ENCODE data around the gene RPL31.

Gene RPL31

GRCh38 chr2:101001691-101002561 lies at the start of gene RPL31:
RPL31 (plus strand) TSS chr2:101002289; CDS start chr2:101002702, 413 bp downstream.
- DNase-seq: peak; percentile 91

- DNase-seq: no peak
Measured at GRCh38 chr2:100952512-100952911, 49.6 kb upstream of the RPL31 start.

DNA sequence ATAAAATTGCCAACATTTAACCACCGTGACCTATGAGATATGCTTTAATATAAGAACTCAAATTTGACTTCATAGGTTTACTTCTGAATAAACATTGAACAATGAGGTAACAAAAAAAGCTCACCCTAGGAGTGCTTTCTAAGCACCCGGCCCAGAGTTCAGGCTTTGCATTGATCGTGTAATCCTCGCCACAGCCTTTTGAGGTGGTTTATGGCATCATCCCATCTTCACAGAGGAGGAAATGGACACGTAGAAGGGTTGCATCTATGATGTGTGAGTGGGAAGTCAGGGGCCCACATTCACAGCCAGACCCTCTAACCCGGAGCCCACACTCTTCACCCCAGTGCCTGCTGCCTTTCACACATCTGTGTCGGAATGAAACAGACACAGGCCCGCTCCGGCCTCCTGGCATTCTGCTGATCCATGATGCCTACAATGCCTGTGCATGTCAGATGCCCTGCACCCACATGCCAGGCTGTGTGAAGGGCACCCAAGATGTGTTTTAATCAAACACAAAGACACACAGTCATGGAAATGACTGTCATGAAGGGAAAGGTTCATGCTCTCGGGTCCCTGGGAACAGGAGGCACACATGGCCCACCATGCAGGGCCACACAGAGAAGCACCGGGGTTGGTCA lies 48.6 kb upstream of the RPL31 start:
- DNase-seq: no peak

GRCh38 chr2:100954044-100954420 lies 48.1 kb upstream of the RPL31 start:
- DNase-seq: no peak

DNA sequence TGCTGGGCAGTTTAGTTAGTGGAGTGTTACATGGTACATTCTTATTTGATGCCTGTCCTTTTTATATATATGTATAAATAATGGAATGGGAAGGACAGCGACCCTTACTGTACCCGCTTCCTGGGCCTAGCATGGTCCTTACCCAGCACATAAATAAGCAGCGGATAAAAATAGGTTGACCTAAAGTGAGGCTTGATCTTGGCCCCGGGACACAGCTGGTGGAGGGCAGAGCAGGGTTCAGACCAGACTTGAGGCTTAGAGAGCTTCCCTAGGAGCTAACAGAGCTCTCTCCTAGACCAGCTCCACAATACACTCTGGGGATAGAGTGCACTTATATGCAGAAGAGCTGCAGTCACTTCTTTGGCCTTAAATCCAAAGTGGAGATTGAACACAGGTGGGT lies 46.9 kb upstream of the RPL31 start:
- DNase-seq: no peak

GRCh38 chr2:100956081-100956480 lies 46.0 kb upstream of the RPL31 start:
- DNase-seq: no peak

DNA sequence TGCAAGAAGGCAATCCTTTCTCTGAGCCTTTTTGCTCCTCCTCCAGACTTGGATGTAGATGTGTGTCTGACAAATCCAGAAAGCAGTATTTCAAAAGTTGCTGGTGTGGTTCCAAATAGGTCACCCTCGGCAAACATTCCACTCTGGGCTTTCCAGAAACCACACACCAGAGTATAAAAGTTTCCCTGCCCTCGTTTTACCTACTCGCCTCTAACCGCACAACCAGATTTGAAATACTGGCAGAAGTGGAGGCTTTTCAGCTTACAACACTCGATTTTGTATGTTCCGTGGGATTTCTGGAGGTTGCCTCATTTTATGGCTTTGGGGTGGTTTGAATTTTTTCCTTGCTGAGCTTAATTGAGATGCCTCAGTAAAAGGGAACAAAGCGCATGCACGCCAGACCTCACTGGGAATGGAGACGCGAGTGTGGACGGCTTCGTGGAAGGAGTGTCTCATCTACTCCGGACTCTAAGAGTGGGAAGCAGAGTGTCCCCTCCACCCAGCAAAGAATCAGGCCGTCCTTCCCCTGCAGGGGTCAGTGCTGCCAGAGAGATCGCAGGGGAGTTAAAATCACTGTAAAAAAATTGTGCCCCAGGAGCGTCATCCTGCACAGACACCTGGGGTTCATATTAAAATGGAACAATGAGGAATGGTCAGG lies 44.0 kb upstream of the RPL31 start:
- DNase-seq: no peak

DNA sequence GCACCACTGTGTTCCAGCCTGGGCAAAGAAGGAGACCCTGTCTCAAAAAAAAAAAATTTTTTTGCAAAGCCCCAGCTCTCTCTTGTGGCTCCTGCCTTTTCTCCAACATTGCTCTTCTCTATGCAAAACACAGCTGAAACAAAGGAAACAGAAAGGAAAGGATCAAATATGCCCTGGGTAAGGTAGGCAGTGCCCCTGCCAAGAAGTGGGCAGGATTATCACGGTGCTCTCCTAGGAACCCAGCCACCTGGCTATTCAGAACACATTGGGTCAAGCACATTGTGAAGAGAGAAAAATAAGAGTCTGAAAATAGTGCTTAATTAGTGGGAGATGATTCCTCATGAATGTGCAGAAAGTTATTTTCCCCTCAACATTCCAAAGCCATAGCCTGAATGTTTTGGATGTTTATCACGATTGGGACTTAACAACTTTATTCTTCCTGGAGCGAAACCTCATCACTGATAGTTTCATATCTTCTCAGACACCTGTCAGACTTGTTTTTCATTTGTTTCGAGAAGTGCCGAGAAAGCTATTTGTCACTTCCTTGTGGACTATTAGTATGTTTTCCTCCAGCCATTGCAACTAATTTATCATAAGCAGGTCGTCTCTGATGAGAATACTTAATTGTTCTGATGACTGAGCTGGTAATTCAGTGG lies 42.7 kb upstream of the RPL31 start:
- no peak for DNase-seq

GRCh38 chr2:100960688-100961087 lies 41.4 kb upstream of the RPL31 start:
- DNase-seq: no peak

GRCh38 chr2:100962366-100963025 lies 39.6 kb upstream of the RPL31 start:
- DNase-seq: no peak

DNA sequence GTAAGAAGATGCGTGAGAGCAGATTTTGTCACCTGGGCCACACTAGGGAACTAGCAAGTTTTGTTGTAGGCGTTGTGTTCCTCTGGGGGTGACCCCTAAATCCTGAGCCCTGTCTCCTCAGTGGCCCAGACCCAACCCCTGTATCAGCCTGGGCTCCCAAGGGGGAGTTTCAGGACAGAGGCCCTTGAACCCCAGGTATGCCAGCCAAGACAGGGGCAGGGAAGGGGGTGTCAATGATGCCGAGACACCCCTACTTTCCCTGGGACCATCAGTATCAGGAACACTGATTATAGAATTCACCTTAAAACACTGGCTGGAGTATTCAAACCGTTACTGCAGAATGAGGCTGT lies 39.1 kb upstream of the RPL31 start:
- DNase-seq: no peak

DNA sequence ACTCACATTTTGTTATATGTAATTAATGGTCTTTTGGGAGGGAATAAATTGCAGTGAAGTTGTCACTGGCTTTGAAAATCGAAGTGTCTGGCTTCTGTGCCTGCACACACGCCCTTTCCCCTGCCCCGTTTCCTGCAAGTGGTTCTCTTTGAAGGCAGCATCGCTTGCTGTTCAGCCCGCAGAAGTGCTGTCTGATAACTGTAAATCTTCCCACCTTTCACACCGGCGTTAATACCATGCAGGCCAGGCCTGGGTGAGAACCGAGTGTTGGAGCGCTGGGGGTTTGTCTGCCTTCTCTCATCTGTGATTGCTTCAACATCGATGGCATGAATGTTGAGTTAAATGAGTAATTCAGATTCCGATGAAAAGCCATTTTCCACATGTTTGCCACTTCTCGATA lies 37.9 kb upstream of the RPL31 start:
- no peak for DNase-seq

DNA sequence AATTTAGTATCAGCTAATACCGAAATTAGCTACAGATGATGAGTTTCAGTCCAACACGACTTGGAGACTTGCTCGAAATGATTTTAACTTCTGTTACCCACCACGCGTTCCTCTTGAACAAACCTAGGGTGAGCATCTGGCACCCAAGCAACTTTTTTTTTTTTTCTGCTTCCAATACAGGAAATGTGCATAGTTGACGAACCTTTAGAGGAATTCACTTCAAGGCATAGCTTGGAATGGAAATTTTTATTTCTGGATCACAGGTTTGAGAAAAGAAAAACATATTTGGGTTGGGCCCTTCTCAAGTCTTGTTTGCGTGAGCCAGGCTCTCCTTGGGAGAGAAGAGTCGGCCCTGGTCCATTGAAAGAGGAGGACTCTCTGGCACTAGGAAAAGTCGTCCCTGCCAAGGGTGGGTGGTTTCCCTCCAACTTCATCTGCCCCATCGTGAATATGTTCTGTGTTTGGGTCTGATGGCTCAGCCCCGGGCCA lies 37.4 kb upstream of the RPL31 start:
- no peak for DNase-seq

- no peak for DNase-seq
Measured at GRCh38 chr2:100965596-100965995, 36.5 kb upstream of the RPL31 start.

DNA sequence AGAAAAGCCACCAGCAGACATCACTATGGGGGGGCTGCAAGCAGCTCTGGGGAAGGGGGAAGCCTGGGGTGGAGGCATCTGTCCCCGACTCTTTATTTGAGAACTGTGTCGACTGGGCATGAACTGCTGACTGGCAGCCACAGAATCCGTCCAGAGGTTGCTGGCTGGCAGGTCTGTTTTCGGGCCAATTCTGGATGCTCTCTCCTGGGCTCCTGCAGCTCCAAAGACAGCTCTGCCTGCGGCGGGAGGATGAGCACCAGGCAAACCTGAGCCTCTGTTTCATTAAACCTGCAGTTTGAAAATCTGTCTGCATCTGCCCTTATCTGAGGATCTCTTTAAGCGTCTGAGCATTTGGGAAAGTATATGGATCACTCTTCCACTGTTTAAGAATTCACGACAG lies 34.4 kb upstream of the RPL31 start:
- no peak for DNase-seq

GRCh38 chr2:100968146-100969145 lies 33.6 kb upstream of the RPL31 start:
- DNase-seq: no peak

- no peak for DNase-seq
Measured at GRCh38 chr2:100969998-100970397, 32.1 kb upstream of the RPL31 start.

DNA sequence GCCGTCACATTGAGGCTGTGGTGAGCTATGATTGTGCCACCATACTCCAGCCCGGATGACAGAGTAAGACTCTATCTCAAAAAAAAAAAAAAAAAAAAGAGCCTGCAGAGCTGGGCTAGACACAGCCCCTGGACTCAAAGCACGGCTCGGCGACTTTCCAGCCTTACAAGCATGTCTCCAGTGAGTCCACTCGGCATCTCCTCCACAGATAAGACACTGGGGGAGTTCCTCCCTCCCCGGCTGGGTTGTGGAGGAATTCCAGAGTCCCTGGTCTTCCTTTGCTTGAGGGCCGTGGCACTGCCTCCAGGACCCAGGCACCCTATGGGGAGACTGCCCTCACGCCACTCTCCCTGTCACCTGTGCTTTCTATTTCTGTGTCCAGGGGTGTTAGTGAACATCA lies 30.9 kb upstream of the RPL31 start:
- no peak for DNase-seq

- no peak for DNase-seq
Measured at GRCh38 chr2:100972452-100972851, 29.6 kb upstream of the RPL31 start.

DNA sequence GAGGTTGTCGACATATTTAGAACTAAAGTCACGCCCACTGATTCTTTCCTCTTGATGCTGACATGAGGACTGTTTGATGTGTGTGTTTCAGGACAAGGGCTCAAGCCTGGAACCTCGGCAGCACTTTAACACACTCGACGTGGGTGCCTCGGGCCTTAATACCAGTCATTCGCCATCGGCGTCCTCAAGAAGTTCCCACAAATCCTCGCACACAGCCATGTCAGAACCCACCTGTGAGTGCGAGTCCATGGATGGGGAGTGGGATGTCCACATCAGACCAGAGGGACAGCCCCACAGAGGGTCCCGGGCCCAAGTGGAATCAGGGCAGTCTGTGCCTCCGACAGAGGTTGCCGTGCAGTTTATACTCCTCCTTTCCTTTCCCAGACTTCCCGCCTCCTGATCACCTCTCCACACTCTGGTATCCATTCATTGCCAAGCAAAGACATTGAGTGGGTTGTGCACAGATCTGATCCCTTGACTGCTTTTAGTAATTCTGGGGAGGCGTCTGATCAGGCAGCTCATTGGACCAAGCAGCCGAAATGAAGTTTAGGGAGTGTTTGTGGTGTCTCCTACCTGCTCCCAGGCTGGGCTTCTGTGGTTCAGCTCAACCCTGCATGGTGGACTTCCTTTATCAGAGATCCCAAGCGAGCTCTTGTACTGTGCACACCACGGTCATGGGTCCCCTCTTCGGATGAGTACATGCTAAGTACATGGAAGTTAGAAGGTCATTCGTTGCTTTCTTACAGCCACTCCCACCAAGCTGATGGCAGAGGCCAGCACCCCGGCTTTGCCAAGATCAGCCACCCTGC lies 27.2 kb upstream of the RPL31 start:
- DNase-seq: no peak

GRCh38 chr2:100975521-100975785 lies 26.6 kb upstream of the RPL31 start:
- no peak for DNase-seq
